Colonic mucosa (tissue), 4 donors: ENCODE measurements around the gene PI4KA. TPM values are rescaled to one million over a fixed set of nuclear protein-coding genes. Genes with fewer than 3 reads are reported as not detected.

Experiments
- DNase-seq: peaks from one replicate; pipeline ENCODE4 v3.0.0-alpha.2; 2020
- H3K27ac ChIP-seq: fragments of 200-600 bp; one replicate; pipeline ENCODE4 v1.8.0; 2021
- H3K27me3 ChIP-seq: fragments of 200-600 bp; one replicate; pipeline ENCODE4 v1.8.0; 2021
- H3K36me3 ChIP-seq: fragments of 200-600 bp; one replicate; pipeline ENCODE4 v1.8.0; 2021
- H3K4me1 ChIP-seq: fragments of 200-600 bp; one replicate; pipeline ENCODE4 v1.8.0; 2021; ENCODE audit warnings: mild to moderate bottlenecking
- H3K4me3 ChIP-seq: fragments of 200-600 bp; one replicate; pipeline ENCODE4 v1.8.0; 2021
- H3K9ac ChIP-seq, 2 donors: one replicate each; pipeline ENCODE4 v1.7.0; 2013; ENCODE audit warnings: control low read depth in 2 of 2, low read depth in 2 of 2, low read length in 2 of 2
- H3K9me3 ChIP-seq: fragments of 200-600 bp; one replicate; pipeline ENCODE4 v1.8.0; 2021
- CTCF ChIP-seq: fragments of 200-600 bp; IDR thresholded peaks from one replicate; pipeline ENCODE4 v1.8.0; 2022; ENCODE audit warnings: antibody characterized with exemption, mild to moderate bottlenecking
- intact Hi-C: fragments of 100-400 bp; cut with DNase I; formaldehyde crosslinking; loops from one replicate; pipeline ENCODE4 v1.14.1; 2022
- total RNA-seq, 2 donors: library from RNA; stranded (reverse); fragmentation: NEBNext Ultra II Directional in 1 of 2; extraction: Animal tissue kit (Norgen Biotek cat#: 25700) in 1 of 2; gene quantifications; one replicate each; pipeline ENCODE4 v1.2.1, GENCODE V29; 2021
- donor health status: healthy.
- donor health status: DM: no; HTN: no; CAD: no.
- donor health status: DM: no; HTN: no; CAD: no.

Gene PI4KA
- total RNA-seq, 2 donors from 2014 or later, result 69.4 to 86.8 TPM

- Histone ChIP-seq H3K4me1 (no peaks in the 10 kb centered on the region), H3K4me3 (no peak overlapping the region), H3K27ac (no peak overlapping the region), H3K36me3 (no peaks in the 10 kb centered on the region), H3K9me3 (no peaks in the 10 kb centered on the region), H3K9ac (no peak overlapping the region), H3K27me3 (no peaks in the 10 kb centered on the region)
- intact Hi-C loops, result no loop called here
- TF ChIP-seq CTCF, result no peak
- DNase-seq, result no peak
Observed at GRCh38 chr22:20815477-20816050, 43.0 kb downstream of the PI4KA start.

GRCh38 chr22:20814221-20814808 lies 44.3 kb downstream of the PI4KA start:
- Histone ChIP-seq H3K4me1 (no peaks in the 10 kb centered on the region), H3K27ac (no peak overlapping the region), H3K27me3 (no peaks in the 10 kb centered on the region), H3K9me3 (no peaks in the 10 kb centered on the region), H3K4me3 (no peak overlapping the region), H3K36me3 (no peaks in the 10 kb centered on the region), H3K9ac (no peak overlapping the region)
- intact Hi-C loops, result no loop called here
- no peak for DNase-seq
- no peak for TF ChIP-seq CTCF

GRCh38 chr22:20813056-20813455 lies 45.6 kb downstream of the PI4KA start:
- Histone ChIP-seq H3K36me3 (no peaks in the 10 kb centered on the region), H3K4me3 (no peak overlapping the region), H3K4me1 (no peaks in the 10 kb centered on the region), H3K9ac (no peak overlapping the region), H3K27ac (no peak overlapping the region), H3K27me3 (no peaks in the 10 kb centered on the region), H3K9me3 (no peaks in the 10 kb centered on the region)
- no peak for TF ChIP-seq CTCF
- intact Hi-C loops, result no loop called here
- no peak for DNase-seq

- Histone ChIP-seq H3K36me3 (no peaks in the 10 kb centered on the region), H3K27ac (no peak overlapping the region), H3K9ac (no peak overlapping the region), H3K9me3 (no peaks in the 10 kb centered on the region), H3K27me3 (no peaks in the 10 kb centered on the region), H3K4me3 (no peak overlapping the region), H3K4me1 (no peaks in the 10 kb centered on the region)
- intact Hi-C loops, result no loop called here
- no peak for TF ChIP-seq CTCF
- DNase-seq, result no peak
Observed at GRCh38 chr22:20811971-20812660, 46.5 kb downstream of the PI4KA start.

GRCh38 chr22:20811171-20811570 lies 47.4 kb downstream of the PI4KA start:
- intact Hi-C loops, result no loop called here
- no peak for TF ChIP-seq CTCF

More at GRCh38 chr22:20811171-20811570, 47.4 kb downstream of the PI4KA start:
- H3K36me3 ChIP-seq, result no peaks in the 10 kb centered on the region
- no peak overlapping the region for H3K27ac ChIP-seq
- no peak for DNase-seq
- H3K4me1 ChIP-seq, result no peaks in the 10 kb centered on the region
- H3K4me3 ChIP-seq, result no peak overlapping the region
- H3K27me3 ChIP-seq, result no peaks in the 10 kb centered on the region
- H3K9me3 ChIP-seq, result no peaks in the 10 kb centered on the region
- H3K9ac ChIP-seq, result no peak overlapping the region
